ENCODE results near the gene ASS1.

DNA sequence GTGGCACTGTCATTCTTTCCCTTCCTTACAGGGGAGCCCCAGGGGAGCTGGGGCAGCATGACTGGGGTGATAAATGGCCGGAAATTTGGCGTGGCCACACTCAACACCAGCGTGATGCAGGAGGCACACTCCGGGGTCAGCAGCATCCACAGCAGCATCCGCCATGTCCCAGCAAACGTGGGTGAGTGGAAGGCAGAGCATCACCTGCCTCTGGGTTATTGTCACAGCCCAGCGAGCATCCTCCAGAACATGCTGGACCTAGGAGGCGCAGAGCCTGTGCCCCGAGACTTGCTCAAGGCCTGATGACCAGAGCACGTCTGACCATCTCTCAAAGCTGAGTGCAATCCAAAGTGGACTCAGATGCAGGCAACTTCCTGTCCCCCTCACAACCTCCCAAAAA lies 22.2 kb upstream of the ASS1 start:
- TF ChIP-seq, protein P1, sequence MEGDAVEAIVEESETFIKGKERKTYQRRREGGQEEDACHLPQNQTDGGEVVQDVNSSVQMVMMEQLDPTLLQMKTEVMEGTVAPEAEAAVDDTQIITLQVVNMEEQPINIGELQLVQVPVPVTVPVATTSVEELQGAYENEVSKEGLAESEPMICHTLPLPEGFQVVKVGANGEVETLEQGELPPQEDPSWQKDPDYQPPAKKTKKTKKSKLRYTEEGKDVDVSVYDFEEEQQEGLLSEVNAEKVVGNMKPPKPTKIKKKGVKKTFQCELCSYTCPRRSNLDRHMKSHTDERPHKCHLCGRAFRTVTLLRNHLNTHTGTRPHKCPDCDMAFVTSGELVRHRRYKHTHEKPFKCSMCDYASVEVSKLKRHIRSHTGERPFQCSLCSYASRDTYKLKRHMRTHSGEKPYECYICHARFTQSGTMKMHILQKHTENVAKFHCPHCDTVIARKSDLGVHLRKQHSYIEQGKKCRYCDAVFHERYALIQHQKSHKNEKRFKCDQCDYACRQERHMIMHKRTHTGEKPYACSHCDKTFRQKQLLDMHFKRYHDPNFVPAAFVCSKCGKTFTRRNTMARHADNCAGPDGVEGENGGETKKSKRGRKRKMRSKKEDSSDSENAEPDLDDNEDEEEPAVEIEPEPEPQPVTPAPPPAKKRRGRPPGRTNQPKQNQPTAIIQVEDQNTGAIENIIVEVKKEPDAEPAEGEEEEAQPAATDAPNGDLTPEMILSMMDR (conservative IDR thresholded peaks at IDR 0.05): no peak
- no peak for TF ChIP-seq EZH2 (IDR thresholded peaks at IDR 0.05; ENCODE audit: low read depth)

All from PC-9 (cell line).